HL-60/S4 (cell line): Measurements from ENCODE around the gene IGSF23.

Experiments
- in situ Hi-C: fragments of 300-500 bp; cut with MboI; formaldehyde crosslinking; loops from 2 replicates; pipeline ENCODE4 v1.14.3; 2022; ENCODE audit warnings: low sequenced_read_pairs

IGSF23 gene

DNA sequence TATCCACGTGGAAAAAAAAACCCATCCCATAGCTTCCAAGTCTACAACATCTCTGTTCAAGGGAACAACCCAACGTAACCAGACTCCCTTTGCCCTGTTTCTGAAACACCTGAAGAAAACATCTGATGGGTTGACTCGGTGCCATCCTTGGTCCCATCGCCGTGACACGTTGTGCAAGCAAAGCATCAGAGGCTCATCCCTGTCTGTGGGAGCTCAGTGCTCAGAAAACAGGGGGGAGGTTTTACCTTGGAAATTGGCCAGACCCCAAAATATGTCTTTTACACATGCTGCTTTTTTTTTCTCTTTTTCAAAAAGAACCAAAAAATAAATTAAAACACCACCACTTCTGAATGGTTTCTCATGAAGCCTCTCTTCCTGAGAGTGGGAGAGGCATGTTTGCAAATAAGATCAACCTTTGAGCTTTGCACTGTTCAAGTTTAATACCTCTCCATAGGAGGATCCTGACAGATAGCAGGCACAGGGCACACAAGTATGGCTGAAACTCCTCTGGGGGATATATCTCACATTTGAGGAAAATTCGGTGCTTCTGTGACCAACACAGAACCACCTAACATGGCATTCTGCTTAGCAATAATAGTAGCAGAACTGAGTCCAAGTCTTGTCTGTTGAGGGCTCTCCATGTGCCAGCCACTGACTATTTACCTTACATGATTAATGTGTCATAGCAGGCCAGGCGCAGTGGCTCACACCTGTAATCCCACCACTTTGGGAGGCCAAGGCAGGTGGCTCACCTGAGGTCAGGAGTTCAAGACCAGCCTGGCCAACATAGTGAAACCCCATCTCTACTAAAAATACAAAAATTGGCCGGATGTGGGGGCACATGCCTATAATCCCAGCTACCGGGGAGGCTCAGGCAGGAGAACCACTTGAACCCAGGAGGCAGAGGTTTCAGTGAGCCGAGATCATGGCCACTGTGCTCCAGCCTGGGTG lies 23.4 kb downstream of the IGSF23 start:
- in situ Hi-C loops = no loop called here

DNA sequence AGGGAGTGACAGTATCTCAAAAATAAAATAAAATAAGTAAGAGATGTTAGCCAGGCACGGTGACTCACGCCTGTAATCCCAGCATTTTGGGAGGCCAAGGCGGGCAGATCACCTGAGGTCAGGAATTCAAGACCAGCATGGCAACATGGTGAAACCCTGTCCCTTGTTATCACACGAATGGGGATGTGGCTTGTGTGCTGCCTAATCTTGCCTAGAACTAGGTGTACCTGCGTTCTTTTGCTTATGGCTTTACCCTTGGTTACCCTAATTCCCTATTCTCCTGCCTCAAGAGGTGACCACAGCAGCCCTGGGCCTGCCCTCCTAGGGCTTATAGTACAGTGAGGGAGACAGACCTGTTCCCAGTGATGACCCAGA lies 24.0 kb downstream of the IGSF23 start:
- in situ Hi-C loops = no loop called here

DNA sequence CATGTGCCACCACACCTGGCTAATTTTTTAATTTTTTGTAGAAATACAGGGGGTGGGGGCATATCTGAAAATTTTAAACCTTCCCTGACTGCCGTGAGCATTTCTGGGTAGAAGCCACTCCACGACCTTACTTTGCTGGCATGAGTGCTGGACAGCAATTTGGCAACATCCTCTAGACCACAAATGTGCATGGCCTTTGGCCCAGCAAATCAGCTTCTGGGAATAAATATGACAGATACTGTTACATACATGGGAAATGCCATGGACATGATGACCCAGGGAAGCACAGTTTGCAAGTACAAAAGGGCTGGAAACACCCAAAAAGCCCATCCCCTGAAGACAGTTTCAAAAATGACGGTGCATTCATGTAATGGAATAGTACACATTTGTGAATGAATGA lies 27.2 kb downstream of the IGSF23 start:
- in situ Hi-C loops = no loop called here

DNA sequence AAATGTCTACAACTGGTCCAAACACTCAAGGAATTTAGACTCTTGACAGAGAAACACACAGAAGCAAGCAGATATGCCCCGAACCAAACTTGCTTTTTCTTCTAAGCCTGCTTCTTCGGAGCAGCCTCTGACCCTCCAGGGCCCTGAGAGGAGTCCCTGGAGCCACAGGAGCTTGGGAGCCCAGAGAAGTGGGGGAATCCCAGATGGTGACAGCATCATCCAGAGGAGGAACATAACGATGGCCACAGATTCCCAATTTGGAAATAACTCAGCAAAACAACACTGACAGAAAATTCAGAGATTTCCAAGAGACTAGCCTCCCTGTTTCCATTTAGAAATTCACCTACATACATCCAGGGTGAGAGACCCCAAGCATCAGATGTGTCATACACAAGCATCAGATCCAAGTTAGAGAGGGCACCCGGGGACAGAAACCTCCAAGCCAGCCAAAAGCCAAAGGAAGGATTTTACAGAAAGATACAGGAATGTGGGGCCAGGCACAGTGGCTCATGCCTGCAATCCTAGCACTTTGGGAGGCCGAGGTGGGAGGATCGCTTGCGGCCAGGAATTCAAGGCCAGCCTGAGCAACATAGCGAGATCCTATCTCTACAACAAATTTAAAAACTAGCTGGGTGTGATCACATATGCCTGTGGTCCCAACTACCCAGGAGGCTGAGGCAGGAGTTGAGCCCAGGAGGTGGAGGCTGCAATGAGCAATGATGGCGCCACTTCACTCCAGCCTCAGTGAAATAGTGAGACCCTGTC lies 28.3 kb downstream of the IGSF23 start:
- in situ Hi-C loops = no loop called here

DNA sequence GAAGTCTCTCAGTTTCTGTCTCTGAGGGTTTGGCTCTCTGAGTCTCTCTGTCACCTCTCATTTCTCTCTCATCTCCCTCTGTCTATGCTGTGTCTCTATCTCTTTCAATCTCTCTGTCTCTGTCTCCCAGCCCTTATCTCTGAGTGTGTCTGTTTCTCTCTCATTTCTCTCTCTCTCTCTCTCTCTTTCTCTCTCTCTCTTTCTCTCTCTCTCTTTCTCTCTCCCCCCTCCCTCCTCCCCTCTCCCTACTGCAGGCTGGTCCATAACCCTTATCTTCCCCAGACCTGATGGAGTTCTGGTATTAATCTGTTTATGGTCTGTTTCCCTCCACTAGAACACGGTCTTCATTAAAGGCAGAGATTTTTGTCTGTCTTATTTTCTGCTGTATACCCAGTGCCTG lies 29.0 kb downstream of the IGSF23 start:
- in situ Hi-C loops = no loop called here

DNA sequence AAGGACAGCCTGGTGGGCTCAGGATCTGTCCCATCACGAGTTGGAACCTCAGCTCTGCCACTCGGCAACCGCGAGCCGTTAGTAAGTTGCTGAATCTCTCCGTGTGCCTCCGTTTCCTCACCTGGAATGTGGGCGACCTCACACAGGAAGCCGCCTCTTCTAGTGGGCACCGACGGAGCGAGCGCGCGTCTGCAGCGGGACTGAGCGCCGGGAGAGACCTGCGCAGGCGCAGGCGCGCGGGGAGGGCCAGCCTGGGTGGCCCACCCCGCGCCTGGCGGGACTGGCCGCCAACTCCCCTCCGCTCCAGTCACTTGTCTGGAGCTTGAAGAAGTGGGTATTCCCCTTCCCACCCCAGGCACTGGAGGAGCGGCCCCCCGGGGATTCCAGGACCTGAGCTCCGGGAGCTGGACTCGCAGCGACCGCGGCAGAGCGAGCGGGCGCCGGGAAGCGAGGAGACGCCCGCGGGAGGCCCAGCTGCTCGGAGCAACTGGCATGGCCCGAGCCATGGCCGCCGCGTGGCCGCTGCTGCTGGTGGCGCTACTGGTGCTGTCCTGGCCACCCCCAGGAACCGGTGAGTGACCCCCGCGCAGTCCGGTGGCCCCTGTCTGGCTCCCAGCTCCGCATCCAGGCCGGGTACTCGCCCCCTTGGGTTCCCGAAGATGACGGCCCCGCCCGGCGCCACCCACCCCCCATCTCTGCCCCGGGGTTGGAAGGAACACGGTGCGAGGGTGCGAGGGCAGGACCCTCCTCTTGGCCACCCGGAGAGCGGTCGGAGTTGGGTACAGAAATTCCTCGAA lies 30.4 kb downstream of the IGSF23 start, which contains the start of gene PVR:
Gene PVR, plus strand, starts transcription at position 306 of the 797 bp plus-strand sequence. Its CDS starts 187 bp downstream, at position 493.
- in situ Hi-C loops = no loop called here

DNA sequence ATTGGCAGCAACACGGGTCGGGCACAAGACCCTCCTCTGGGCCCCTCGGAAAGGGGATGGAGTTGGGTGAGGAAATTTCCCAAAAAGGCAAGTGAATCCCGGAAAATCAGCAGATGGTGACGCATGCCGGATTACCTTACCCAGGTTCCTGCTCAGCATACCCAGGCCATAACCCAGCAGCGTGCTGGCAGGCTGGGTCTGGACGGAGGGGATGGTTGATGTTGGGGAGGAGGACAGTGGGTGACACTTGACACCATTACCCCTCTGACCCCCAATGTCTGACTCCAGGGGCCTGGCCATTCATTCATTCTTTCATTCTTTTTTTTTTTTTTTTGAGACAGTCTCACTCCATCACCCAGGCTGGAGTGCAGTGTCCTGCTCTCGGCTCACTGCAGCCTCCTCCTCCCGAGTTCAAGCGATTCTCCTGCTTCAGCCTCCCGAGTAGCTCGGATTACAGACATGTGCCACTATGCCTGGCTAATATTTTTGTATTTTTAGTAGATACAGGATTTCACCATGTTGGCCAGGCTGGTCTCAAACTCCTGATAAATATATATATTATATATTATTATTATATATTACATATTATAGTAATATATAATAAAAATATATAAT lies 31.1 kb downstream of the IGSF23 start:
- in situ Hi-C loops = no loop called here

DNA sequence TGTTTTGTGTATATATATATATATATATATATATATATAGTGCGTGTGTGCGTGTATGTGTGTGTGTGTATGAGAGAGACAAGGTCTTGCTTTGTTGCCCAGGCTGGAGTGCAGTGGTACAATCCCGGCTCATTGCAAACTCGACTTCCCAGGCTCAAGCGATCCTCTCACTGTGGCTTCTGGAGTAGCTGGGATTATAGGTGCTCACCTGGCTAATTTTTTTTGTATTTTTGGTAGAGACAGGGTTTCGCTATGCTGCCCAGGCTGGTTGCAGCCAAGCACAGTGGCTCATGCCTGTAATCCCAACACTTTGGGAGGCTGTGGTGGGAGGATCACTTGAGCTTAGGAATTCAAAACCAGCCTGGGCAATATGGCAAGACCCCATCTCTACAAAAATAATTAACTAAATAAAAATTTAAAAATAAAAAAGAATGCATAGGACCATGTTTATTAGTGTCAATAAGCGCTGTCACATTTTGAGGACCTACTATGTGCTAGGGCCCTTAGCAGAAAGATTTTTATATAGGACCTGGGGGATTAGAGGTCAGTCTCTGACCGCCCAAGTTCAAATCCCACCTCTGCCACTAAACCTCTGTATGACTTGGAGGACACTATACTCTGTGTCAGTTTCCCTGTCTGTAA lies 32.2 kb downstream of the IGSF23 start:
- in situ Hi-C loops = no loop called here

DNA sequence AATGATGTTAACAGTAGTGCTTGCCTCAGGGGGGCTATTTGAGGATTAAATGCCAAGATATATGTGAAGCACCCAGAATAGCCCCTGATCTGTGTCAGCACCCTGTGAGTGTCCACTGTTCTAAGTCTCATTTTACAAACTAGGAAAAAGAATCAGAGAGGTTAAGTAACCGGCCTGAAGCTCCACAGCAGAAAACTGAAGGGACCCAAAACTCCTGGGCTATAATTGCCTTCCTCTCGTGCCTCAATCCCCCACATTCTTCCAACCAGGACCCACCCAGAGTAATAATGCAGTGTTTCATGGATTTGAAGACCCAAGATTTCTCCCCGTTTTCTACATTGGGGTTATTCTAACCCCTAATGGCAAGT lies 32.7 kb downstream of the IGSF23 start:
- in situ Hi-C loops = no loop called here

DNA sequence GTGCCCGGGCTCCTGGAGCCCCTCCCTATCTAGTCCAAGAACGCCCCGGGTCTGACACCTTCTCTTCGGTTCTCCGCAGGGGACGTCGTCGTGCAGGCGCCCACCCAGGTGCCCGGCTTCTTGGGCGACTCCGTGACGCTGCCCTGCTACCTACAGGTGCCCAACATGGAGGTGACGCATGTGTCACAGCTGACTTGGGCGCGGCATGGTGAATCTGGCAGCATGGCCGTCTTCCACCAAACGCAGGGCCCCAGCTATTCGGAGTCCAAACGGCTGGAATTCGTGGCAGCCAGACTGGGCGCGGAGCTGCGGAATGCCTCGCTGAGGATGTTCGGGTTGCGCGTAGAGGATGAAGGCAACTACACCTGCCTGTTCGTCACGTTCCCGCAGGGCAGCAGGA lies 33.8 kb downstream of the IGSF23 start:
- in situ Hi-C loops = no loop called here

DNA sequence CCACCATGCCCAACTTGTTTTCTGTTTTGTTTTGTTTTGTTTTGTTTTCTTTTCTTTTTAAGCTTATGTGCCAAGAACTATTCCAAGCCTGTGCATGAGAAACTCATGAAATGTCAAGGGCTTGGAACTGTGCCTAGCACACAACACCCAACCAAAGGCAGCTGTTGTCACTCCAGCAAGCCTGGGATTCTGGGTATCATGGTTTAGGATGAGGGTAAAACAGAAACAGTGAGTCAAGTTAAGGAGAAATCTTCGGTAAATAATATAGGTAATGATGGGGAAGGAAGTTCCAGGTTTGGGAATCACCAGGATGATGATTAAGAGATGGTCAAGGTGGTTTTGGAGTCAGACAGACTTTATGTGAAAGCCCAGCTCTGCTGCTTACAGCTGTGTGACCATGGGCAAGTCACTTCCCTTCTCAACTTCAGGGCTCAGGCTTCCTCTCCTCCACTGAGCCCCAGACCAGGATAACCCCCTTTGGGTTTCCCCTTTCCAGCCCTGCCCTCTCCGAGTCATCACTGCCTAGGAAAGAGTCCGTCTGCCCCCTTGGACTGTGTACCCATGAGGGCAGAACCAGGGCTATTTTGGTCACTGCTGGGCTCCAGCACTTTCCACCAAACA lies 35.4 kb downstream of the IGSF23 start:
- in situ Hi-C loops = no loop called here

DNA sequence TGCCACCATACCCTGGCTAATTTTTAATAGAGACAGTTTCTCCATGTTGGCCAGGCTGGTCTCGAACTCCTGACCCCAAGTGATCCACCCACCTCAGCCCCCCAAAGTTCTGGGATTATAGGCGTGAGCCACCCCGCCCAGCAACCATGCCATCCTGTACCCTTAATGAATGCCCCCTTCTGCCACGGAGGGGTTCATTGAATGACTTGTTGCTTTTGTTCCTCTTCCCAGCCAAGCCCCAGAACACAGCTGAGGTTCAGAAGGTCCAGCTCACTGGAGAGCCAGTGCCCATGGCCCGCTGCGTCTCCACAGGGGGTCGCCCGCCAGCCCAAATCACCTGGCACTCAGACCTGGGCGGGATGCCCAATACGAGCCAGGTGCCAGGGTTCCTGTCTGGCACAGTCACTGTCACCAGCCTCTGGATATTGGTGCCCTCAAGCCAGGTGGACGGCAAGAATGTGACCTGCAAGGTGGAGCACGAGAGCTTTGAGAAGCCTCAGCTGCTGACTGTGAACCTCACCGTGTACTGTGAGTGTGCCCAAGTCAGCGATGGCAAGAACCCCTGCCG lies 36.3 kb downstream of the IGSF23 start:
- in situ Hi-C loops = no loop called here

DNA sequence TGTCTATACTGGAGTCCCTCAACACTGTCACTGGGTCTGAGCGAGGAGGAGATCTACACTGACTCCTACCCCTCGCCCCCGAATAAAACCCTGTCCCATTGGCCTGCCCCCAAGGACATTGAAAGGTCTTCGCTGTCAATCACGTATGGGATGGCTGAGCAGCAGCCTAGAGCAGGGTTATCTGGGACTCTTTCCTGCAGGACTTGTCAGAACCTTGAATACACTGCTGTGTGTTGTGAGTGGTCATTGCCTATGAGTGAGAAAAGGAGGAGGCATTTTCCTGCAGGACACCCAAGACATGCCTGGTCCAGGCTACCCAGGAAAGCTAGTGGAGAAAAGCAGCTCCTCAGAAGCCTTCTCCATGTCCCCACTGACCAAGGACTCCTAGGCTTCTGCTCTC lies 40.0 kb downstream of the IGSF23 start:
- in situ Hi-C loops = no loop called here

DNA sequence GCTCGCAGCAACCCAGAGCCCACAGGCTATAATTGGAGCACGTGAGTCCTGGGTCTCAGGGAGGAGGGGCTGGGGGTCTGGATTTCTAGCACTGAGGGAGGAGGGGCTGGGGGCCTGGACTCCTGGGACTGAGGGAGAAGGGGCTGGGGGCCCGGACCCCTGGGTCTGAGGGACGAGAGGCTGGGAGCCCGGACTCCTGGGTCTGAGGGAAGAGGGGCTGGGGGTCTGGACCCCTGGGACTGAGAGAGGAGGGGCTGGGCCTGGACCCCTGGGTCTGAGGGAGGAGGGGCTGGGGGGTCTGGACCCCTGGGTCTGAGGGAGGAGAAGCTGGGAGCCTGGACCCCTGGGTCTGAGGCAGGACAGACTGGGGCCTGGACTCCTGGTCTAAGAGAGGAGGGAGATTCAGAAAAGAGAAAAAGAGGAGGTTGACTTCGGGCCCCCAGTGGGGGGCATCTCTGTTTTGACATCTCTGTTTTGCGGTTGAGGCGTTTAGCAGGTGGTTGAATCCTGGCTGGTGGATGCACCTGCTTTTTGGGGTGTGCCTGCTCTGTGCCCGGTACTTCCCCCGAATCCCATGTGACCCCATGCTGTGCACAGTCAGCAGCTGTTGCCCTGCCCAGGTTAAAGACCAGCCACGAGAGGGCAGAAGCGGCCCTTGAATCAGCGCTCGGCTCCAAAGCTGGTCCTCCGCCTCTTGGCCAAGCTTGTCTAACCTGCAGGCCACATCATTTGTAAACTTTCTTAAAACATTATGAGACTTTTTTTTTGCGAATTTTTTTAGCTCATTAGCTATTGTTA lies 40.8 kb downstream of the IGSF23 start:
- in situ Hi-C loops = no loop called here

DNA sequence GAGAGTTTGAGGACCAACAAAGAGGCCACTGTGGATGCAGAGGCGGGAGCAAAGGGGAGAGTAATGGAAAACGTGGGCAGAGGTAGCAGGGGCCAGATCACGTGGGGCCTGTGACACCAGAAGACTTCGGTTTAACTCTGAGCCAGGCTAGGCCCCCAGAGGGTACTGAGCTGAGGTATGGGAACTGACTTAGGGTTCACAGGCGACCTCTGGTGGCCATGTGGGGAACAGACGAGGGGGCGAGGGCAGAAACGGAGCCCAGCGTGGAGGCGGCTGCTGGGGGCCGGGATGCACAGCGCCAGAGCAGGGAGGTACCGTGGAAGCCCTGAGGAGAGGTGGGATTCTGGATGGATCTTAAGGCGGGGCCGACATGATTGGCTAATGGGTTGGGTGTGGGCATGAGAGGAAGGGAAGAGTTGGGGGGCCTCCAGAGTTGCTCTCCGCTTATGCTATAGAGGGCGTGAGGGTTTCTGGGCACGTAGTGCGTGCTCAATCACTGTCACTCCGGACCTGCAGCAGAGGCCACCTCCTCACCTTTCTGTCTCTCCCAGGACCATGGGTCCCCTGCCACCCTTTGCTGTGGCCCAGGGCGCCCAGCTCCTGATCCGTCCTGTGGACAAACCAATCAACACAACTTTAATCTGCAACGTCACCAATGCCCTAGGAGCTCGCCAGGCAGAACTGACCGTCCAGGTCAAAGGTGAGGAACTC lies 44.0 kb downstream of the IGSF23 start:
- in situ Hi-C loops = loop anchor here (5.0 kb wide), 1 partner anchor 85 kb away; no protein-coding TSS in a partner anchor

DNA sequence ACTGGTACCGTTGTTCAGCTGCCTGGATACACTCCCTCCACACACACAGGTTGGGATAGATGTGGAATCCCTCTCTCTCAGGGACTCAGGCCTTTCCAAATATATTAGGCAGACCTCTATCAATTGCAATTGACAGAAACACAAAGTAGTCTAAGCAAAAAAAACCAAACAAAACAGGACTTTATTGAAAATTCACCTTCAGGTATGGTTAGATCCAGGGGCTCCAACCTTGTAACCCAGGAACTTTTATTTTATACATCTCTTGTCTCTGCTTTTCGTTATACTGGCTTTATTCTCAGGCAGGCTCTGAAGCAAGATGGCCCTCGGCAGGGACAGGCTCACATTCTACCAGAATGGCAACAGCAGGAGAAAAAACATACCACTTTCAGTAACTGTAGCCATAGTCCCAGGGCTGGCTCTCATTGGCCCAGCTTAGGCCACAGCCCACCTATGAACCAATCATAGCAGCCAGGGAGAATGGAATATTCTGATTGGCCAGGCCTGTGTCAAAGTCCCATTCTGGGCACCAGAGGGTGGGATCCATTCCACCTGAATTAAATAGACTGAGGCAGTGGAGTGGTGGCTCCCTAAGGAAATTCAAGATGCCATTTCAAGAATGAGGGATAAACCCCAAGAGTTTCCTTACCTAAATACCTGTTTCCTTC lies 44.8 kb downstream of the IGSF23 start:
- in situ Hi-C loops = loop anchor here (5.0 kb wide), 1 partner anchor 86 kb away; no protein-coding TSS in a partner anchor

DNA sequence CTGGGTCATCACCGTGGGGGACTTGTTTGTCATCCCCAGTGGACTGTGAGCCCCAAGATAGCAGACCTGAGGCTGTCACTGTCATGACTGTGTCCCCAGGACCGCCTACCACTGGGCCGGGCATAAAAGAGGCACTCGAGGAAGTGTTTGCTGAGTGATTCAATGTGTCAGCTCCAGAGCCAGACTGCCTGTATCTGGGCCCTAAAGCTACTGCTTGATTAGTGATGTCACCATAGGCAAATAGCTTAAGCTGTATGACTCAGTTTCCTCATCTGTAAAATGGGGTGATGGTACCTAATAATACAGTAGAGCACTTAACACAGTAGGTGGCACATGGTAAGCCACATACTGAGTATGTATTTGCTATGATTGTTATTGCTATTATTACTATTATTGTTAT lies 46.7 kb downstream of the IGSF23 start:
- in situ Hi-C loops = no loop called here
